ENCODE measurements around the gene TOLLIP. TPM values are rescaled to one million over a fixed set of nuclear protein-coding genes. Genes with fewer than 3 reads are reported as not detected.
"Not testable (repeated sequence)": the region's sequence is repeated elsewhere in the genome, so short reads cannot be mapped to it uniquely, and the experiment has no call there.

TOLLIP gene
- total and polyA plus RNA-seq, 2 of the 8 experiments (the other 6 are each of a cell fraction or from before 2014, with no cell fraction given) = 23.7 to 34.7 TPM

DNA sequence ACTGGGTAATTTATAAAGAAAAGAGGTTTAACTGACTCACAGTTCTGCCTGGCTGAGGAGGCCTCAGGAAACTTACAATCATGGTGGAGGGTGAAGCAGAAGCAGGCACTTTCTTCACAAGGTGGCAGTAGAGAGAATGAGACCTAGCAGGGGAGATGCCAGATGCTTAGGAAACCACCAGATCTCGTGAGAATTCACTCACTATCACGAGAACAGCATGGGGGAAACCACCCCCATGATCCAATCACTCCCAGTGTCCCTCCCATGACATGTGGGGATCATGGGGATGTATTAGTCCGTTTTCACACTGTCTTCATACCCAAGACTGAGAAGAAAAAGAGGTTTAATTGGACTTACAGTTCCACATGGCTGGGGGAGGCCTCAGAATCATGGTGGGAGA is 45.0 kb downstream of the TOLLIP start:
- H3K14ac ChIP-seq (ENCODE audit: insufficient read length); H2BK15ac ChIP-seq (ENCODE audit: low read length); H3K18ac ChIP-seq (ENCODE audit: extremely low read depth, low read length); H3K4me3 ChIP-seq (ENCODE audit: extremely low read depth in 1 of 4, insufficient read depth in 2 of 4, low read depth in 3 of 4, low read length in 4 of 4); H3K27me3 ChIP-seq (replicated peaks in 1 of 4; ENCODE audit: control insufficient read depth in 3 of 4, extremely low read depth in 1 of 4, insufficient read depth in 3 of 4, low read length in 3 of 4); FAIRE-seq; H2BK5ac ChIP-seq (ENCODE audit: low read depth, low read length); H4K5ac ChIP-seq (ENCODE audit: insufficient read length, low read depth, low read length); H3K23ac ChIP-seq (ENCODE audit: insufficient read length); DNase-seq (ENCODE audit: low read depth in 1 of 2, low spot score in 2 of 2); H4K8ac ChIP-seq (ENCODE audit: extremely low read depth, insufficient read depth, low read length); H3K4ac ChIP-seq (replicated peaks; ENCODE audit: insufficient read length, low read depth, low read length); H2BK120ac ChIP-seq (replicated peaks; ENCODE audit: low read depth, low read length); H3K79me2 ChIP-seq (ENCODE audit: control insufficient read depth in 1 of 2, insufficient read depth in 2 of 2, low read length in 2 of 2); H3K4me2 ChIP-seq (ENCODE audit: insufficient read depth in 1 of 2, low read depth in 2 of 2, low read length in 2 of 2); H3K9ac ChIP-seq (replicated peaks in 1 of 4; ENCODE audit: extremely low read depth in 1 of 4, low read depth in 3 of 4, low read length in 3 of 4); H2AFZ ChIP-seq (ENCODE audit: low read length); H3K79me1 ChIP-seq (ENCODE audit: low read depth, low read length); POLR2A ChIA-PET (ENCODE audit: partially characterized antibody); H3K9me3 ChIP-seq (ENCODE audit: insufficient read depth in 2 of 2, low read depth in 1 of 2, low read length in 1 of 2); H3K56ac ChIP-seq (replicated peaks; ENCODE audit: insufficient read length, low read depth, low read length); H3K23me2 ChIP-seq (ENCODE audit: low read depth, low read length); H3K27ac ChIP-seq (ENCODE audit: low read depth, low read length); H2BK20ac ChIP-seq (ENCODE audit: low read length); CTCF ChIA-PET (ENCODE audit: partially characterized antibody); H4K20me1 ChIP-seq (replicated peaks in 1 of 2; ENCODE audit: control insufficient read depth in 1 of 2, insufficient read depth in 2 of 2, low read length in 2 of 2); H3K36me3 ChIP-seq (ENCODE audit: control insufficient read depth in 2 of 4, insufficient read depth in 4 of 4, low read length in 3 of 4); H2AK5ac ChIP-seq (ENCODE audit: low read depth, low read length); H2BK12ac ChIP-seq (ENCODE audit: low read depth, low read length); H4K91ac ChIP-seq (replicated peaks; ENCODE audit: insufficient read length, low read length): not testable (repeated sequence)
- TF ChIP-seq RAD21 (IDR thresholded peaks at IDR 0.05 in 1 of 2, conservative IDR thresholded peaks at IDR 0.05 in 1 of 2; ENCODE audit: low read depth in 2 of 2, low read length in 2 of 2) (peak; percentile 19 to 25; a peak in 3 of 4 replicates), BRCA1 (IDR thresholded peaks at IDR 0.05; ENCODE audit: low read depth, low read length) (peak; percentile 69), CHD2 (IDR thresholded peaks at IDR 0.05; ENCODE audit: low read length) (peak; percentile 91)
- TF ChIP-seq, protein P1, sequence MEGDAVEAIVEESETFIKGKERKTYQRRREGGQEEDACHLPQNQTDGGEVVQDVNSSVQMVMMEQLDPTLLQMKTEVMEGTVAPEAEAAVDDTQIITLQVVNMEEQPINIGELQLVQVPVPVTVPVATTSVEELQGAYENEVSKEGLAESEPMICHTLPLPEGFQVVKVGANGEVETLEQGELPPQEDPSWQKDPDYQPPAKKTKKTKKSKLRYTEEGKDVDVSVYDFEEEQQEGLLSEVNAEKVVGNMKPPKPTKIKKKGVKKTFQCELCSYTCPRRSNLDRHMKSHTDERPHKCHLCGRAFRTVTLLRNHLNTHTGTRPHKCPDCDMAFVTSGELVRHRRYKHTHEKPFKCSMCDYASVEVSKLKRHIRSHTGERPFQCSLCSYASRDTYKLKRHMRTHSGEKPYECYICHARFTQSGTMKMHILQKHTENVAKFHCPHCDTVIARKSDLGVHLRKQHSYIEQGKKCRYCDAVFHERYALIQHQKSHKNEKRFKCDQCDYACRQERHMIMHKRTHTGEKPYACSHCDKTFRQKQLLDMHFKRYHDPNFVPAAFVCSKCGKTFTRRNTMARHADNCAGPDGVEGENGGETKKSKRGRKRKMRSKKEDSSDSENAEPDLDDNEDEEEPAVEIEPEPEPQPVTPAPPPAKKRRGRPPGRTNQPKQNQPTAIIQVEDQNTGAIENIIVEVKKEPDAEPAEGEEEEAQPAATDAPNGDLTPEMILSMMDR (IDR thresholded peaks at IDR 0.05; ENCODE audit: control extremely low read depth in 1 of 3, insufficient read depth in 1 of 3, low read depth in 1 of 3, low read length in 3 of 3) = peak in 2 of 3 experiments; percentile 31 to 46; a peak in 2 of 4 replicates
- 54% methylated on average over 3 of the region's 3 CpGs; no CpG with 5 or more reads in 1 of the 2 experiments for WGBS, 2 experiments (ENCODE audit: extremely low coverage in 1 of 2, insufficient coverage in 1 of 2, insufficient read length in 1 of 2, insufficient replicate concordance in 2 of 2, low coverage in 1 of 2, low lambda C conversion rate in 2 of 2, missing lambda C conversion rate in 1 of 2)
- peaks cover 0 to 14% (median 6%) of the 10 kb centered on the region in 4 experiments; a peak in 5 of 7 replicates for H3K4me1 ChIP-seq (replicated peaks in 1 of 4; ENCODE audit: control insufficient read depth in 3 of 4, insufficient read depth in 4 of 4, low read length in 3 of 4)
